ENCODE results near the gene NHSL2.

The NHSL2 gene

DNA sequence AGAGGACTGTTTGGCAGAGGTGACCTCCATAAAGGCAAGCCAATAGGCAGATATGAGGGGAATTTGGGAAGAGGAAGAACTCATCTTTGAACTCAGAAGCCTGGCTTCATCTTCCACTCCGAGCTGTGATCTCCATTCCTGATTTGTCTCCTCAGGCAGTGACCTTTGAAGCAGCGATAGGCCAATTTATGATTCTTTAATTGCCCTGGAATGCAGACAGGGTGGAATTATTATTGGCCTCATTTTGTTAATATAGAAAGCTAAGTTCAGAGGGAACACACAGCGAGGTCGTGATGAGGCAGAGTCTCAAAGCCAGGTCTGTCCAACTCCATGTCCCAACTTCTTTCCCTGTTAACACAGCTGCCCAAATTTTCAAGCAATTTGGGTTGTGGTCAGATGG lies 204.2 kb downstream of the NHSL2 start:
- no peak for DNase-seq

GRCh38 chrX:72115380-72115779 lies 204.7 kb downstream of the NHSL2 start:
- no peak for DNase-seq

DNA sequence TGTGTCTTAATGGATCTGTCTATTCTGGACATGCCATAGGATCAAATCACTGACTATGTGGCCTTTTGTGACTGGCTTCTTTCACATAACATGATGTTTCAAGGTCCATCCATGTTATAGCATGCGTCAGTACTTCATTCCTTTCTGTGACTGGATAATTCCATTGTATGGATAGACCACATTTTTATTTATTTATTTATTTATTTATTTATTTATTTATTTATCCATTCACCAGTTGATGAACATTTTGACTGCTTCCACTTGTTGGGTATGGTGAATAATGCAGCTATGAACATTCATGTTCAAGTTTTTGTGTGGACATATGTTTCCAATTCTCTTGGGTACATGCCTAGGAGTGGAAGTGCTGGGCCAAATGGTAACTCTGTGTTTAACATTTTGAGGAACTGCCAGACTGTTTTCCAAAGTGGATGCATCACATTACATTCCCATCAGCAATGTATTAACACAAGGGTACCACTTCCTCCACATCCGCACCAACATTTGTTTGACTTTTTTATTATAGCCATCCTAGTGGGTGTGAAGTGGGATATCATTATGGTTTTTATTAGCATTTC lies 207.1 kb downstream of the NHSL2 start:
- no peak for DNase-seq

- no peak for DNase-seq
Observed at GRCh38 chrX:72120837-72121236, 210.2 kb downstream of the NHSL2 start.

DNA sequence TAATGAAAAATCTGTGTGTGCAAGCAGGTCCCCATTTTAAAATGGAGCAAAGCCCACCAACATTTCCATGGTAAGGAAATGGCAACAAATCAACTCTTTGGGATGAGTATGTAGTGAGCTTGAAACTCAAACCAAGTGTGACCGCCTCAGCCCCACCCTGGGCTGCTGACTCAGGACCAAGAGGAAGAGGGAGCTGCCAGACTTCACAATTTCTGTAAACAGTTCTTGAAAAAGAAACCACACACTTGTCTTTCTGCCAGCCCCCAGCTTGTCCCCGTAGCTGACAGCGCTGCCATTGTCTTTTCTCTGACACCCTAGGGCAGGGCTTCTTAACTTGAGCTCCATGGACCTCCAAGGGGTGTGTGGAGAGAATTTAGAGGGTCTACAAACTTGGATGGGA lies 210.7 kb downstream of the NHSL2 start:
- DNase-seq = peak; percentile 49

DNA sequence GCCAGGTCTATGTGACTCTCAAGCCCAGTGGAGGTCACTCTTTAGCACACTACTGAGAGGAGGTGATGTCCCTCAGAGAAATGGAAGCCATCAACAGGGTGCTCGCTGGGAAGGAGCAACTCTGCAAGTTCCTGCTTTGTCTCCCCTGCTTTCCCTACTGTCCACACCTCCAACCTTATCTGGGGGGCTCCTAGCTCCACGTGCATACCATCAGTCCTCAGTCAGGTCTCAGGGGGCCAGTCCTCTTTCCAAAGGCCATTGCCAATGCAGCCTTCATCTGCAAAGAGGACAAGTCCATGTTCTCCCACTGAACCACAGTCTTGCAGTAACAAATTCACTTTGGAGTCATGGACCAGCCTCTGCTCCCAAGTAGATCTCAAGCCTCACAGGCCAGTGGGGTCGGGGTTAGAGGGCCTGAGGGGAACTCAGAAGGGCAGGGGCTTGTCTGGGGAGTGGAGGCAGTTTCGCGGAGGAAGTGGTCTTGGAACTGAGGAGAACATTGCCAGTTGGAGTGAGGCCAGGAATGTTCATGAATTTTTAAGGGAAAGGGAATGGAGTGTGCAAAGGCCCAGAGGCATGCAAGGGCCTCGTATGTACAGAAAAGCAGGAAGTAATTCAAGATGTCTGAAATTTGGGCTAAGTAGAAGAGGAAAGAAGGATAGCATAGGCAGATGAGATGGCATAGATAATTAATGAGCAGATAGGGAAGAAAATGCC lies 212.1 kb downstream of the NHSL2 start:
- no peak for DNase-seq

GRCh38 chrX:72123471-72124185 lies 213.0 kb downstream of the NHSL2 start:
- no peak for DNase-seq

GRCh38 chrX:72124540-72125201 lies 214.0 kb downstream of the NHSL2 start:
- DNase-seq = no peak

DNA sequence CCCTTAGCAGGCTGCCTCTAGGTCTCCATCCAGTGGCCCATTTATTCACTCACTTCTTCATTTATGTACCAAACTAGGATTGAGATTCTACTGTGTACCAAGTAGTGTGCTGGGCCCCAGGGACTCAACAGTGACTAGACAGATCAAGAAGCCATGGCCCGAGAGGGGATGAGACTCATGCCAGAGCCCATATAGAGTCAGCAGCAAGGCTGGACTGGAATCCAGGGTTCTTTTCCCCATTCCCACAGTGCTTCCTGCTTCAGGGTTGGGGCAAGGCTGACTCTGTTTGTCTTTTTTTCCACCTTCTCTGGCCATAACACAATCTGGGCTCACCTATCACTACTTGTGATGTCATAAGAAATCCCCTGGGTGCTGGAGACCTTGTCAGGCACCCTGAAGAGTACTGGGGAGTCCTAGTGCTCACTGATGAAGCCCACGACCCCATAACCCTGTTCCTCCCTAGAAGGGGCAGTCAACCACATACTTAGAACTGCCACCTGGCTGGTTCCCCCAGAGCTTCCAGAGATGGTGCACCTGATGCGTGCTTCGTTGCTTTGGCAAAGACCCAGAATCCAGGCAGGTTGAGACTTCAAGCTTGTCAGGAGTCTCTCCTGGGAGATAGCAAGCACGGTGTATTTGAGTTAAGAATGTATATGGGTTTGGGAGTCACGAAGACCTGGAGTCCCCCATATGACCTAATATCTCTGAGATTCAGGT lies 214.8 kb downstream of the NHSL2 start:
- DNase-seq = no peak

DNA sequence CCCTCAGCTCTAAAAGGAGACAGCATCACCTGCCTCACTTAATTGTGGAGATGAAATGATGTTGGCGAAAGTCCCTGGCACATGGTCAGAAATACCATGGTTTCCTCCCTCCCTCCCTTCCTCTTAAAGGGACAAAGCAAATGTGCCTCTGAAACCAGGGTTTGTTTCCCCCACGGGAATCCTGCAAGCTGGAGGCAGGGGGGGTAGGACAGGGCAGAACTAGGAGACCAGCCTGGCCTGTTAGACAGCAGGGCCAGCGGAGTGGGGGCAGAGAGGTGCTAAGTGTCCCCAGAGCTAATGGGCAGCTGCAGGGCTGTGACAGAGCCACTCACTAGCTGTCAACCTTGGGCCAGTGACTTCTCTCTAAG lies 215.4 kb downstream of the NHSL2 start:
- no peak for DNase-seq

- DNase-seq = peak; percentile 75
Observed at GRCh38 chrX:72126539-72127140, 216.0 kb downstream of the NHSL2 start.

- DNase-seq = no peak
Observed at GRCh38 chrX:72127332-72127731, 216.7 kb downstream of the NHSL2 start.

- DNase-seq = no peak
Observed at GRCh38 chrX:72128183-72128834, 217.7 kb downstream of the NHSL2 start.

DNA sequence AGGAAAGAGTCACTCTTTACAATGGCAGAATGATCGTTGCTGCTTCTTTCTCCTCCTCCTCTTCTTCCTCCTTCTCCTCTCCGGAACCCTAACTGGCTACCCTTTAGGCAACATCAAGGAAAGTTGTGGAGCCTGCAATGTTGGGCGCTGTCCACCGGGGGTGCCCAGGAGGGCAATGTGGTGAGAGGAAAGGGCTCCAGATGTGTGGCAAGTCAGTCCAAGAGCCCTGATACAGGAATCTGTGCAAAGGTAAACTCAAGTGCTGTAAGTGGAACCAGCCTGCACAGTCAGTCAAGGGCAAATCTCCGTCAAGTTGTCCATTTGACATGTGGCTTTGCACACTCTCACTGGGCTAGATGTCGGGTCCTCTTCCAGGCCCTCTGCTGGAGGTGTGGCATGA lies 218.2 kb downstream of the NHSL2 start:
- DNase-seq = no peak

DNA sequence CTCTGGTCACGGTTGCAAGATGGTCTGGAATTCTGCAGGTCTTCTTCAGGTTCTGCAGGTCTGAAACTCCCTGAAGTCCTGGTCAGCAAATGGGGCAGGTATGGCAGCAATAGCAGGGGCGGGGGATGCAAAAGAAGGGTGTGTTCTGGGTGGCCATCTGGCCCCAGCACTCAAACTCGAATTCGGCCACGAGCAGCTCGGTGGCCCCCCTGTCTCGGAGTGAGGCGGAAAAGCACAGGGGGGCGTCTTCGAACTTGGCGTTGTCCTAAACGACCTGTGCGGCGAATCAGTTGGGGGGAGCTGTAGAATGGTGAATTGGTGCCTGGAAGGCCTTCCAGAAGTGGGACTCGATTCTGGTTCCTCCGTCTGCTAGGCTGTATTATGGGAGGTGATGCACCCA lies 219.0 kb downstream of the NHSL2 start:
- no peak for DNase-seq

DNA sequence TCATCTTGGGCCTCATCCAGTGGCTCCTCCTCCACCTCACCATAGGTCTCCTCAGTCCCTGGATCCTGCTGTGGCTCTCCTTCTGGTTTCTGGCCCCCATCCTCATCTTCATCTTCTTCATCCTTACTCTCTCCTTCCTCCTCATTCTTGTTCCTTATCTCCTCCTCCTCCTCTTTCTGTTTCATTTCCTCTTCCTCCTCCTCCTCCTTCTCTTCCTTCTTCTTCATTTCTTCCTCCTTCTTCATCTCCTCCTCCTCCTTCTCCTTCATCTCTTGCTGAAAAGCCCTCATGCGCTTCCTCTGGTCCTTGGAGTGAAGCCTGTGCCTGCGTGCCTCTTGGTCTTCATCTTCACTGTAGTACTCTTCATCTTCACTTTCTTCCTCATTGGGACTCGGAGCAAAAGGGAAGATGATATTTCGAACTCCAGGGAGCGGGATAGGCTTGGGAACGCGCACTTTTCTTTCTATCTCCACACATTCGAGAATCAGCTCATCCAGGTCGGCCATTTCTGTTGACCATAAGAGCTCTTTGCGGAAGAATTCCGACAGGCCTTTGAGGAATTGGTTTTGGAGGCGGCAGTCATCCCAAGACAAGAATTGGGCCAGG lies 219.6 kb downstream of the NHSL2 start:
- DNase-seq = no peak

GRCh38 chrX:72130762-72131250 lies 220.2 kb downstream of the NHSL2 start:
- DNase-seq = no peak

DNA sequence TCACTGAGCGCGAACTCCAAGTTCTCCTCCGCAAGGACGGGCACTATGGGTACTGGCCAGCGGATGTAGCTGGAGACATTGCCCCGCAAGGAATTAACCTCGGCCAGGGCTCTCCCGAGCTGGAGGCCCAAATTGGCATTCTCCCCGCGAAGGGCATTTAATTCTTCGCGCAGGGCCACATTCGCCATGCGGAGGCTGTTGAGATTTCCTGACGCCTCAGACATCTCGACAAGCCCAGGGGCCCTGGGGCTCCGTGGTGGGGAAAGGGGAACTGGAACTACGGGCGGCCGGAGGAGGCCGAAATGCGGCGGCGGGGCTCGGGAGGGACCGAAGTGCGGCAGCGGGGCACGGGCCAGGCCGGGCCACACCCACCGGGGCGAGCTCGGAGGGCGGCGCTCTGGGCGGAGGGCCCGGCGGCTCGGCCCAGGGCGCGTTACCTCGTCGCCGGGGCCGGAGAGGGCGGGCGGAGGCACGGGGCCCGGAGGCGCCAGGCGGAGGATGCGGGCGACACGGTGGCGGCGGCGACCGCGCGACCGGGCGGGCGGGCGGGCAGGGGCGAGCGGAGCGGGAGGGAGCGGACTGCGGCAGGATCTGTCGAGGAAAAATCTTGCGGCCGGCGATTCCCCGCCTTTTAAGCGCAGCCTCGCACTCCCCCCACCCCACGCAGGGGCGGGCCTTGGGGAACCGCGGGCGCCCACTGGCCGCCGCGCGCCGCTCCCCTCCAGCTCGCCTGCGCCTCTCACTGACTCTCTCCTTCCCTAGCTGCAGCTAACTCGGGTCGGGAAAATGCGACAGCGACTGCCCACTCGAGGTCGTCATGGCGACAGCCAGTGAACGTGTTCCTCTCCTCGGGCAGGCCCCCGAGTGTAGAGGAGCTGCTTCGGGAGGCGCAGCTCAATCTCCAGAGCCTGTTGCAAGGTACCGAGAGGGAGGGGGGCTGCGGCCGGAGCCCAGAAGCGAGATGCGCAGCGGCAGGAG lies 221.0 kb downstream of the NHSL2 start, which contains the start of gene RTL5:
TSS of gene RTL5 (minus strand) at position 599 of the 978 bp plus-strand sequence.
- DNase-seq = peak; percentile 40

DNA sequence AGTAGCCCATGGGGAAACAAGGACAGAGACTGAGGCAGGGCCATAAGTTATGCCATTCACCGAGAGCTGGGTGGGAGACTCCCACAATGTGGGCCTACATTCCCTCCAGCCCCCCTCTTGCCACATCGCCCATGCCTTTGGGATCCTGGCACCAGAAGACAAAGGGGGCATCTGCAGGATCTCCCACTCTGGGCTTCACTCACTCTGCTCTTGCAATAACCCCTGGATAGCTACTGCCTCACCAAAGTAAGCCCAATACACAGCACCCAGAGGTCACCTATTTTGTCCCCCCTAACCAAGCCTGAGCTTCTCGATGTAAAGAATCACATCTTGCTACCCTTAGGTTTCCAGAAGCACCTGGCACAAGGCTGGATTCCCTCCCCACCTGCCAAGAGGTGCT lies 221.8 kb downstream of the NHSL2 start:
- DNase-seq = no peak
